COLO668 (cell line): ENCODE results near the gene MDK.

ENCODE experiments used
- DNase-seq: peaks from one replicate; lab custom pipeline; 2025; ENCODE audit not compliant: unreplicated experiment; lab: John Stamatoyannopoulos, UW

The MDK gene

GRCh38 chr11:46382646-46383403 lies 1.4 kb downstream of the MDK start:
- DNase-seq = peak; percentile 59

DNA sequence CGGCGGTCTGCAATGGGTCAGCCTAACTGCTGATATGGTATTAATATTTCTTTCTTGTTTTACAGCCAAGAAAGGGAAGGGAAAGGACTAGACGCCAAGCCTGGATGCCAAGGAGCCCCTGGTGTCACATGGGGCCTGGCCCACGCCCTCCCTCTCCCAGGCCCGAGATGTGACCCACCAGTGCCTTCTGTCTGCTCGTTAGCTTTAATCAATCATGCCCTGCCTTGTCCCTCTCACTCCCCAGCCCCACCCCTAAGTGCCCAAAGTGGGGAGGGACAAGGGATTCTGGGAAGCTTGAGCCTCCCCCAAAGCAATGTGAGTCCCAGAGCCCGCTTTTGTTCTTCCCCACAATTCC lies 1.9 kb downstream of the MDK start:
- DNase-seq = no peak

GRCh38 chr11:46383974-46384701 lies 2.7 kb downstream of the MDK start:
- DNase-seq = no peak

GRCh38 chr11:46385169-46386004 lies 3.9 kb downstream of the MDK start:
- no peak for DNase-seq

DNA sequence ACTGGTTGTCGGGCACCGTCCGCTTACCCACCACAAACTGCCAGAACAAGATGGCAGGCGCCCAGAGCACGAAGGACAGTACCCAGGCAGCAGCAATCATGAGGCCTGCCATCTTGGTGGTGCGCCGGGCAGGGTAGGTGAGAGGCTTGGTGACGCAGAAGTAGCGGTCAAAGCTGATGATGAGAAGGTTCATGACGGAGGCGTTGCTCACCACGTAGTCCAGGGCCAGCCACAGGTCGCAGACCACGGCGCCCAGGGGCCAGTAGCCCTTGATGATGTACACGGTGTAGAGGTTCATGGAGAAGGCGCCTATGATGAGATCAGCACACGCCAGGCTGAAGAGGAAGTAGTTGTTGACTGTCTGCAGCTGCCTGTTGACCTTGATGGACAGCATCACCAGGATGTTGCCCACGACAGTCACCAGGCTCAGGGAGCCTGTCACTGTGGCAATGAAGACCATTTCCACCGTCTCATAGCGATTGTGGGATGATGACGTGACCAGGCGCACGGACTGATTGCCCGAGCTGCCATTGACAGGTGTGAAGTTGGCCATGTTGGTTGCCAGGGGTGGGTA lies 4.6 kb downstream of the MDK start:
- DNase-seq = no peak

- DNase-seq = no peak
Observed at GRCh38 chr11:46386674-46387073, 5.2 kb downstream of the MDK start.

GRCh38 chr11:46387456-46387855 lies 6.0 kb downstream of the MDK start:
- no peak for DNase-seq

DNA sequence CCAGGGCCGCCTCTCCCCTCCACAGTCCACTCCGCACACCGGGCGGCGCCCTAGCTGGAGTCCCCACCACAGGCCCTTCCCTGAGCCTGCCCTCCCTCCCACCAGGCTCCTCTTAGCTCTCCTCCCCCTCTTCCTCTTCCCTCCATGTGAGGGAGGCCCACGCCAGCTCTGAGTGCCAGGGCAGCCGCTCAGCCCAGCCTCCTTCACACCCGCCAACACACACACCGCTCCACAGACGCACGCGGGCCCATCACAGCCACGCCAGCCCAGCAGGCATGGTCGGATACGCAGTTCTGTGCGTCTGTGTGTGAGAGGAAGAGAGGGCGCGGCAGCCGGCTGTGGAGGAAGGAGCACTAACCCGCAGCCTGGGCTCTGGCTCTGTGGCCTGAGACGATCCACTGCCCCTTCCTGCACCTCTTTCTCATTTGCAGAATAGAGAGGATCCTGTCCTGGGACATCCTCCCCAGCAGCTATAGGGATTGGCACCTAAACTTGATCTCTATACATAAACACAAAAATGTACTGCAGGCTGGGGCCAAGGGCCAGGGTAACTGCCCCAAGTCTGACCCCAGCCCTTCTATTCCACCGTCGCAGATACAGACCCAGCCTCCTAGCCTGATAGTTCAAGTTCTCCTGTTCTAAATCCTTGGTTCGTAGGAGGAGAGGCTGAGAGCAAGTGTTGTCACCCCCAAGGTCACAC lies 6.6 kb downstream of the MDK start:
- DNase-seq = no peak

DNA sequence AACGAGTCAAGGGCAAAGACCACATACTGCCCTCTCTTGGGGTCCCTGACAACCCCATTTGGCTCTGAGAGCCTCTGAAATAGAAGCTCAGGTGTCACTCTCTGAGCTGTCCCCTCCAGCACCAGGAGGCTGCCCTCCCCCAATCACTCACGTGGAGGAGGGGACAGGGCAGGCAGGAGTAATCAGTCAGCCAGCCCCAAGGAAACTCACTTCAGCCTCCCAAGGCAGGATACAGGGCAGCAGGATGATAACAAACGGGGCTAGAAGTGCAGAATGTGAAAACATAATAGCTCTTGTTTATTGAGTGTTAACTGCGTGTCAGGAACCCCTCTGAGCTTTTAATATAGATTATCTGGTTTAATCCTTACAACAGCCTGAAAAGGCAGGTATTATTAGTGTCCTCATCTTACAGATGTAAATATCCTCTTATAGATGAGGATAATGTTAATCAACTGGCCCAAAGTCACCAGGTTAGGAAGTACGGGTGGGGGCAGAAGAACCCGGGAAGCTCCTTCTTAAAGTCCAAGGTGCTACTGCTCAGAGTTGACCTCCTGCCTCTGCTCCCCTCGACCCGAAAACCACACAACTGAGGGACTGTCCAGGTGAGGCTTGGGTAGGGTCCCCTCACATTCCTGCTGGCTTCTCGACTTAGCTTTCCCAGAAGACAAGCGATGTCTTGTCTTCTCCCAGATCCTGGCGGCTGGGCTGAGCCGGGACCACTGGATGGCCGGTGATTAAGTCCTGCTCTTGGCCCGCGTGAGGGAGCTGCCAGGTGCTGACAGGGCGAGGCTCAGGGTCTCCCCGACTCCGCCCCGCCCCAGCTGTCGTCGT lies 7.4 kb downstream of the MDK start:
- DNase-seq = no peak

DNA sequence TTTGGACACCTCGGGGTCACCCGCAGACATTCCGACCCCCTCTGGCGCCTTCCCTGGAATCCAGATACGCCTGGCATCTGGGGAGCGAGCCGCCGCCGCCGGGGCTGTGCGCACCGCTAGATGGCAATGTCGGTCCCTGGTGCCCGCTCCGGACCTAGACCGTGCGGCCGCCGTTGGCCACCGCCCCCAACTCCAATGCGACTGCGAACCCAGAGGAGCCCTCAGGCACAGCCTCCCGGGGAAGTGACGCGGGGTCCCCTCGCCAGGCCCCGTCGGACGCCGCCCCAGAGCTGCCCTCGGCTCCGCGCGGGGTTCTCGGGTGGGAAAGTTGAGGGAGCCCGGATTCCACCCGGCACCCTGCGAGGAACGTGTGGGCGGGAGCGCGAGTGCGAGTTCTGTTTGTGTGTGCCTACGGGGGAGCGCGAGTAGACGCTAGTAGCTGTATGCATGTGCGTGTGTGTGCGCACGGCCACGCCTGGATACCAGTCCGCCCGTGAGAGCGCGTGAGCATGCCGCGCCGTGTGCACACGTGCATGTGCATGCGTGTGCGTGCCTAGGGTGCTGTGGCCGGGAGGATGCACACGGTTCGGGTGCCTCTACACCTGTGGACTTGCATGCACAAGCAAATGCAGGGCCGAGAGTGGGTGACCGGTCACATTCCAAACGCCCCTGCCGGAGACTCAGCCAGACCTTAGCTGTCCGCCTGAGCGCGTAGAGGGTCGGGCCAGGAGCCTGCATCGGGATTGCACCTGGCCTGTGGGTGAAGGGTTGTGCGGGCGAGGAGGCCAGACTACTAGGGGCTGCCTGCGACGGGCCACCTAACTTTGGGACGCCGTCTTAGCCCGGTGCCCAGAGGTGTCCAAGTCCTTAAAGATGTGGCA lies 8.2 kb downstream of the MDK start:
- peak; percentile 91 for DNase-seq

DNA sequence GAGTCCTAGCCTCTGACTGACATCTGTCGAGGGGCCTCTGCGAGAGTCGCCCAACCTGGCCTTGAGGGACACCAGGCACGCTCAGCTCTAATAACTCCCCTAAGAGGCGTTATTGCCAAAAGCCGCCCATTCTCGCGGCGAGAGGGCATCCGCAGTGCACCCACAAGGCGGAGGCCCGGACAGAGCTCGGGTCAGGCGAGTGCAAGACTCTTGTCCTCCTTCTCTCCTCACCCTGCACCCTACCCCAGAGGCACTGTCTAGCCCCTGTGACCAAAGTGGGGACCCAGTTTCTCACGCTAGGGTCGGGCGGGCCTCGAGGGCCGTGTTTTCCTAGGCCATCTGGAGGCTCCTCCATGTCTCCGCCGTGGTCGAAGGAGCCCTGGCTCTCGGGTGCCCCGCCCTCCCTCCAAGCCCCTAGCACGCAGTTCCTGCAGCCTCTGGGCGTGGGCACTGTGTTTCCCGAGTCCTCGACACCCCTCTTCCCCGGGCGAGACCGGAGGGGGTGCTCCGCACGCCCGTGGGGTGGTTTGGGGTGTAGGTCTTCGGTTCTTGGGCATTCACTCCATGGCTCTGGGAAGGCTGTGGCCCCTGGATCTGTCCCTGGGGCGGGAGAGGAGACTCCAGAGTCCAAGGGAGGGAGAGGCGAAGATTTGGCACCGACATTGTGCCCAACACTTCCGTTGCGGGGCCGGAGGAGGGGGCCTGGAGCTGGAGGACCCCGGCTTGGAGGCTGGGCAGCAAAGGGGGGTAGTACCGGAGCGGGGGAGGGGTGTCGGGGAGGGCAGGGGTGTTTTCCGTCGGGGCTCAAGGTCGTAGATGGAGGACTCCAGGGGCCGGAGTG lies 9.1 kb downstream of the MDK start:
- peak; percentile 42 for DNase-seq

- peak; percentile 38 for DNase-seq
Observed at GRCh38 chr11:46391186-46391577, 9.7 kb downstream of the MDK start.

- peak; percentile 90 for DNase-seq
Observed at GRCh38 chr11:46391578-46392420, 10.3 kb downstream of the MDK start, which contains the start of gene CHRM4. Gene CHRM4, minus strand, starts transcription at chr11:46391776. Its CDS starts 5,219 bp downstream, at chr11:46386557.

GRCh38 chr11:46392421-46393230 lies 11.2 kb downstream of the MDK start:
- DNase-seq = peak; percentile 83

DNA sequence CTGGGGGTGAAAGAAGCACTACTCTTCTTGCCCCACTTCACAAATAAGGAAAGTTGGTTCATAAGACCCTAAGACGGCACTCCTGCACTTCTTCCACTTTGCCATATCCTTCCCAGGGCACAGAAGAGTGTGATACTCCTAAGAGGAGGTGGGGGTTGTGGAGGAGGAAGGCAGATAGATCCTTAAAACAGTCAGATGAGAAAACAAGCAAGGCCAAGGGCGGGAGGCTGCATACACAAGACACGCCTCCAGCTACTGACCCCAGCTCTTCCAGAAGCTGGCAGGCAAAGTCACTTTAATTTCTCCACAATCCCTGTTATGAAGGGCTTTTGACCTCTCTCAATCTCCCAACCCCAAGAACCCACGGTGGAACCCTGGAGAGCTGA lies 11.8 kb downstream of the MDK start:
- DNase-seq = no peak

GRCh38 chr11:46393759-46394158 lies 12.3 kb downstream of the MDK start:
- no peak for DNase-seq
